ENCODE data around the gene B4GALT1.

DNA sequence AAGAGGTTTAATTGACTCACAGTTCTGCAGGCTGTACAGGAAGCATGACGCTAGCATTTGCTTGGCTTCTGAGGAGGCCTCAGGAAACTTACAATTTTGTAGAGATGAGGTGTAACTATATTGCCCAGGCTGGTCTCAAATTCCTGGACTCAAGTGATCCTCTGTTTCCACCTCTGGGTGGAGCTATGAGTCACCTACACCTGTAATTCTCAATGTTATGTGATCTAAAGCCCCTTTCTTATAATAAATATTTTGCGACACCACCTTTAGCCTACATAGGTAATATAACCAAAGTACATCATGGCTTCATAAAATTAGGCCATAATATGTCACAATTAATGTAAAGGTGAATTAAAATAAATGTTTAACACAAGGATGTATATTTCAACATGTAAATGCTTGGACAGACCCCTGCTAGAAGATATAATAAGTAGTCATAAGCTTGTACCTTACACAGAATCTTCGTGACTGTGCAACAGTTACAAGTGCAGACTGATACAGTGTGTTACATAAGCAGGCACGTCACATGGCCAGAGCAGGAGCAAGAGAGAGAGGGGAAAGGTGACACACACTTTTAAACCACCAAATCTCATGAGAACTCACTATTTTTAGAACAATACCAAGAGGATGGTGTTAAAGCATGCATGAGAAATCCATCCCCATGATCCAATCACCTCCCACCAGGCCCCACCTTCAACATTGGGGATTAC is 43.0 kb upstream of the B4GALT1 start:
- TF ChIP-seq, protein P1, sequence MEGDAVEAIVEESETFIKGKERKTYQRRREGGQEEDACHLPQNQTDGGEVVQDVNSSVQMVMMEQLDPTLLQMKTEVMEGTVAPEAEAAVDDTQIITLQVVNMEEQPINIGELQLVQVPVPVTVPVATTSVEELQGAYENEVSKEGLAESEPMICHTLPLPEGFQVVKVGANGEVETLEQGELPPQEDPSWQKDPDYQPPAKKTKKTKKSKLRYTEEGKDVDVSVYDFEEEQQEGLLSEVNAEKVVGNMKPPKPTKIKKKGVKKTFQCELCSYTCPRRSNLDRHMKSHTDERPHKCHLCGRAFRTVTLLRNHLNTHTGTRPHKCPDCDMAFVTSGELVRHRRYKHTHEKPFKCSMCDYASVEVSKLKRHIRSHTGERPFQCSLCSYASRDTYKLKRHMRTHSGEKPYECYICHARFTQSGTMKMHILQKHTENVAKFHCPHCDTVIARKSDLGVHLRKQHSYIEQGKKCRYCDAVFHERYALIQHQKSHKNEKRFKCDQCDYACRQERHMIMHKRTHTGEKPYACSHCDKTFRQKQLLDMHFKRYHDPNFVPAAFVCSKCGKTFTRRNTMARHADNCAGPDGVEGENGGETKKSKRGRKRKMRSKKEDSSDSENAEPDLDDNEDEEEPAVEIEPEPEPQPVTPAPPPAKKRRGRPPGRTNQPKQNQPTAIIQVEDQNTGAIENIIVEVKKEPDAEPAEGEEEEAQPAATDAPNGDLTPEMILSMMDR (IDR thresholded peaks at IDR 0.05), result no peak
- TF ChIP-seq POLR2A (IDR thresholded peaks at IDR 0.05), result no peak
